GM12878 (cell line): ENCODE data around the gene TFRC. TPM values are rescaled to one million over a fixed set of nuclear protein-coding genes. Genes with fewer than 3 reads are reported as not detected.

Experiments used
- FOXK2 ChIP-seq: fragments of 450-650 bp; IDR thresholded peaks from 2 replicates; pipeline ENCODE4 v1.6.1; 2017; ENCODE audit warnings: mild to moderate bottlenecking, moderate library complexity
- HDGF ChIP-seq: fragments of 450-650 bp; IDR thresholded peaks from 2 replicates; pipeline ENCODE4 v1.6.1; 2016; ENCODE audit warnings: antibody characterized with exemption
- TBL1XR1 ChIP-seq: IDR thresholded peaks from 2 replicates; pipeline ENCODE4 v1.6.1; 2012; ENCODE audit warnings: low read depth, low read length, improper control_type of control experiment
- polyA plus RNA-seq, 11 experiments: library from polyadenylated mRNA; depleted of rRNA in 4 of 11; unstranded in 6 of 11; stranded (reverse) in 5 of 11; fragments of >200 nt; fragmentation: Nextera tagmentation in 4 of 11; fragmentation: Illumina TruSeq in 1 of 11; extraction: Ambion mirVana in 4 of 11; extraction: Trizol in 1 of 11; gene quantifications; 1 replicate in 1 of 11; 2 replicates in 10 of 11; pipeline versions ENCODE4 v1.2.1 to v1.2.3, GENCODE V29; 2011 to 2016; ENCODE audit warnings: inconsistent platforms in 2 of 11, missing spikeins in 2 of 11, low read depth in 1 of 11
- total RNA-seq, 4 experiments: library from RNA; depleted of rRNA in 3 of 4; stranded (reverse); fragments of >200 nt in 3 of 4; fragmentation: Illumina TruSeq in 1 of 4; extraction: Trizol in 1 of 4; gene quantifications; 2 replicates each; pipeline versions ENCODE4 v1.2.1 to v1.2.3, GENCODE V29; 2013 to 2021
- TF ChIP-seq, protein P1 (sequence below): fragments of 450-650 bp; IDR thresholded peaks from 2 replicates; pipeline ENCODE4 v1.6.1; 2018; ENCODE audit warnings: borderline replicate concordance, mild to moderate bottlenecking; ENCODE audit not compliant: partially characterized antibody
- TF ChIP-seq, protein P2 (sequence below): fragments of 450-650 bp; IDR thresholded peaks from 2 replicates; pipeline ENCODE4 v1.6.1; 2017; ENCODE audit warnings: mild to moderate bottlenecking
- TF ChIP-seq, protein P3 (sequence below): fragments of 150-350 bp; IDR thresholded peaks from 2 replicates; pipeline ENCODE4 v1.6.1; 2016; ENCODE audit warnings: low read depth, low read length

TFRC gene
- total and polyA plus RNA-seq, 10 of the 15 experiments (the other 5 are each of a cell fraction or from before 2014, with no cell fraction given), result 123 to 526 (median 316) TPM

DNA sequence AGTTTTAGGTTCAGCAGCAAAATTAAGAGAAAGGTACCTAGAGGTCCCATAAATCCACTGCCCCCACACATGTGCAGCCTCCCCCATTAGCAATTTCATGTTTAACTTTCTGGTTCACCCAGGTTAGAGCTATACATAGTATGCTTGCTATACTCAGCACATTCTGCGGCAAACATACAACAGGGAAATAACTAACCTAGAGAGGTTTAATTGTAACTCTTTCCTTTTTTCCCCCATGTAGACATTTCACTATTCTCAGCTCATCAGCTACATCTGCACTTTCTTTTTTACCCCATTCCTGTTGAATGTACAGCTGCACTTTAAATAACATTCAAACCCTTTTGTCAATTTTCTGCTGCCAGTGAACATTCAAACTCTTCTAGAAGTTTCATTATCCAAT is 21.1 kb downstream of the TFRC start (continued):
- TF ChIP-seq, protein P1, sequence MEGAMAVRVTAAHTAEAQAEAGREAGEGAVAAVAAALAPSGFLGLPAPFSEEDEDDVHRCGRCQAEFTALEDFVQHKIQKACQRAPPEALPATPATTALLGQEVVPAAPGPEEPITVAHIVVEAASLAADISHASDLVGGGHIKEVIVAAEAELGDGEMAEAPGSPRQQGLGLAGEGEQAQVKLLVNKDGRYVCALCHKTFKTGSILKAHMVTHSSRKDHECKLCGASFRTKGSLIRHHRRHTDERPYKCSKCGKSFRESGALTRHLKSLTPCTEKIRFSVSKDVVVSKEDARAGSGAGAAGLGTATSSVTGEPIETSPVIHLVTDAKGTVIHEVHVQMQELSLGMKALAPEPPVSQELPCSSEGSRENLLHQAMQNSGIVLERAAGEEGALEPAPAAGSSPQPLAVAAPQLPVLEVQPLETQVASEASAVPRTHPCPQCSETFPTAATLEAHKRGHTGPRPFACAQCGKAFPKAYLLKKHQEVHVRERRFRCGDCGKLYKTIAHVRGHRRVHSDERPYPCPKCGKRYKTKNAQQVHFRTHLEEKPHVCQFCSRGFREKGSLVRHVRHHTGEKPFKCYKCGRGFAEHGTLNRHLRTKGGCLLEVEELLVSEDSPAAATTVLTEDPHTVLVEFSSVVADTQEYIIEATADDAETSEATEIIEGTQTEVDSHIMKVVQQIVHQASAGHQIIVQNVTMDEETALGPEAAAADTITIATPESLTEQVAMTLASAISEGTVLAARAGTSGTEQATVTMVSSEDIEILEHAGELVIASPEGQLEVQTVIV, result no peak
- TF ChIP-seq FOXK2, result no peak
- no peak for TF ChIP-seq HDGF
- no peak for TF ChIP-seq TBL1XR1
- TF ChIP-seq, protein P2, sequence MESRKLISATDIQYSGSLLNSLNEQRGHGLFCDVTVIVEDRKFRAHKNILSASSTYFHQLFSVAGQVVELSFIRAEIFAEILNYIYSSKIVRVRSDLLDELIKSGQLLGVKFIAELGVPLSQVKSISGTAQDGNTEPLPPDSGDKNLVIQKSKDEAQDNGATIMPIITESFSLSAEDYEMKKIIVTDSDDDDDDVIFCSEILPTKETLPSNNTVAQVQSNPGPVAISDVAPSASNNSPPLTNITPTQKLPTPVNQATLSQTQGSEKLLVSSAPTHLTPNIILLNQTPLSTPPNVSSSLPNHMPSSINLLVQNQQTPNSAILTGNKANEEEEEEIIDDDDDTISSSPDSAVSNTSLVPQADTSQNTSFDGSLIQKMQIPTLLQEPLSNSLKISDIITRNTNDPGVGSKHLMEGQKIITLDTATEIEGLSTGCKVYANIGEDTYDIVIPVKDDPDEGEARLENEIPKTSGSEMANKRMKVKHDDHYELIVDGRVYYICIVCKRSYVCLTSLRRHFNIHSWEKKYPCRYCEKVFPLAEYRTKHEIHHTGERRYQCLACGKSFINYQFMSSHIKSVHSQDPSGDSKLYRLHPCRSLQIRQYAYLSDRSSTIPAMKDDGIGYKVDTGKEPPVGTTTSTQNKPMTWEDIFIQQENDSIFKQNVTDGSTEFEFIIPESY, result no peak
- TF ChIP-seq, protein P3, sequence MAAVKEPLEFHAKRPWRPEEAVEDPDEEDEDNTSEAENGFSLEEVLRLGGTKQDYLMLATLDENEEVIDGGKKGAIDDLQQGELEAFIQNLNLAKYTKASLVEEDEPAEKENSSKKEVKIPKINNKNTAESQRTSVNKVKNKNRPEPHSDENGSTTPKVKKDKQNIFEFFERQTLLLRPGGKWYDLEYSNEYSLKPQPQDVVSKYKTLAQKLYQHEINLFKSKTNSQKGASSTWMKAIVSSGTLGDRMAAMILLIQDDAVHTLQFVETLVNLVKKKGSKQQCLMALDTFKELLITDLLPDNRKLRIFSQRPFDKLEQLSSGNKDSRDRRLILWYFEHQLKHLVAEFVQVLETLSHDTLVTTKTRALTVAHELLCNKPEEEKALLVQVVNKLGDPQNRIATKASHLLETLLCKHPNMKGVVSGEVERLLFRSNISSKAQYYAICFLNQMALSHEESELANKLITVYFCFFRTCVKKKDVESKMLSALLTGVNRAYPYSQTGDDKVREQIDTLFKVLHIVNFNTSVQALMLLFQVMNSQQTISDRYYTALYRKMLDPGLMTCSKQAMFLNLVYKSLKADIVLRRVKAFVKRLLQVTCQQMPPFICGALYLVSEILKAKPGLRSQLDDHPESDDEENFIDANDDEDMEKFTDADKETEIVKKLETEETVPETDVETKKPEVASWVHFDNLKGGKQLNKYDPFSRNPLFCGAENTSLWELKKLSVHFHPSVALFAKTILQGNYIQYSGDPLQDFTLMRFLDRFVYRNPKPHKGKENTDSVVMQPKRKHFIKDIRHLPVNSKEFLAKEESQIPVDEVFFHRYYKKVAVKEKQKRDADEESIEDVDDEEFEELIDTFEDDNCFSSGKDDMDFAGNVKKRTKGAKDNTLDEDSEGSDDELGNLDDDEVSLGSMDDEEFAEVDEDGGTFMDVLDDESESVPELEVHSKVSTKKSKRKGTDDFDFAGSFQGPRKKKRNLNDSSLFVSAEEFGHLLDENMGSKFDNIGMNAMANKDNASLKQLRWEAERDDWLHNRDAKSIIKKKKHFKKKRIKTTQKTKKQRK, result no peak
